Osteoblast (primary cell): ENCODE results near the gene RAPGEF1. TPM values are rescaled to one million over a fixed set of nuclear protein-coding genes. Genes with fewer than 3 reads are reported as not detected.

Experiments
- DNase-seq: peaks from one replicate; pipeline ENCODE4 v3.0.0; 2011; ENCODE audit warnings: low spot score, mixed read lengths; ENCODE audit not compliant: insufficient read length; ENCODE audit errors: missing footprints
- H2AFZ ChIP-seq: 2 replicates; pipeline ENCODE4 v1.6.0; 2011; ENCODE audit warnings: mild to moderate bottlenecking, low read length
- H3K27ac ChIP-seq: 2 replicates; pipeline ENCODE4 v1.5.1; 2011; ENCODE audit warnings: mild to moderate bottlenecking, low read depth, low read length, moderate library complexity
- H3K27me3 ChIP-seq: 2 replicates; pipeline ENCODE4 v1.6.0; 2012; ENCODE audit warnings: mild to moderate bottlenecking, control low read depth, inconsistent platforms, low read length, moderate library complexity; ENCODE audit not compliant: insufficient read depth
- H3K36me3 ChIP-seq: 2 replicates; pipeline ENCODE4 v1.5.1; 2011; ENCODE audit warnings: mild to moderate bottlenecking, low read length, control low read depth, moderate library complexity; ENCODE audit not compliant: insufficient read depth
- H3K4me1 ChIP-seq: 2 replicates; pipeline ENCODE4 v1.5.1; 2011; ENCODE audit warnings: mild to moderate bottlenecking, low read length, control low read depth, moderate library complexity; ENCODE audit not compliant: insufficient read depth
- H3K4me2 ChIP-seq: 2 replicates; pipeline ENCODE4 v1.6.0; 2011; ENCODE audit warnings: mild to moderate bottlenecking, low read length; ENCODE audit not compliant: insufficient read depth
- H3K4me3 ChIP-seq: fragments of 200-600 bp; sonication (generic); 3 replicates; pipeline ENCODE4 v1.5.1; 2012; ENCODE audit warnings: mild to moderate bottlenecking, low read length, inconsistent platforms; ENCODE audit not compliant: insufficient read depth
- H3K79me2 ChIP-seq: 2 replicates; pipeline ENCODE4 v1.6.0; 2012; ENCODE audit warnings: mild to moderate bottlenecking, low read length, control low read depth, inconsistent platforms; ENCODE audit not compliant: insufficient read depth
- H3K9me3 ChIP-seq: 2 replicates; pipeline ENCODE4 v1.5.1; 2011; ENCODE audit warnings: low read depth, low read length, control low read depth
- H4K20me1 ChIP-seq: 2 replicates; pipeline ENCODE4 v1.6.0; 2012; ENCODE audit warnings: mild to moderate bottlenecking, low read length, control low read depth; ENCODE audit not compliant: insufficient read depth
- total RNA-seq: library from RNA; depleted of rRNA; stranded (reverse); fragments of >200 nt; gene quantifications from 2 replicates; pipeline ENCODE4 v1.2.3, GENCODE V29; 2012
- TF ChIP-seq, protein P1 (sequence below): IDR thresholded peaks from 2 replicates; pipeline ENCODE4 v1.5.1; 2011; ENCODE audit warnings: mild to moderate bottlenecking, low read depth, low read length, moderate library complexity; ENCODE audit errors: extremely low read depth

RAPGEF1 gene
- total RNA-seq, 1 donor, result 34.7 TPM

DNA sequence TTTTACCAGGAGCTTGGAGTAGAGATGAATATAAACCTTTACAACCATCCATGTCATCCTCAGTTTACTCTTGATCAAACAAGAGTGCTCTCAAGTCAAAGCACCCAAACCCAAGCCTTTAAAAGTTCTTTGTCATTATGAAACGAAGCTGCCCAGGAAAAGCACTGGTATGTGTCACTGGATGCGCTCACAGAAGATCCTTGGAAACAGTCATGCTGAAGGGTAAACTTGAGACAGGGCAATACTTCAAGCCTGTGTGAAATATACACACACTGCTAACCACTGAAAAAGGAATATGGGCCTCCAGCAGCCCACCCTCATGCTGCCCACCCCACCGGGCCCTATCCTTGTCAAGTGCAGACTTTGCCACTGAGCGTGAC lies 110.1 kb downstream of the RAPGEF1 start:
- Histone ChIP-seq H3K4me2 (no peak overlapping the region), H3K79me2 (no peaks in the 10 kb centered on the region), H3K27ac (no peak overlapping the region), H3K9me3 (no peaks in the 10 kb centered on the region), H2AFZ (no peak overlapping the region), H4K20me1 (no peaks in the 10 kb centered on the region), H3K4me3 (no peak overlapping the region), H3K36me3 (peaks cover 4% of the 10 kb centered on the region), H3K4me1 (peaks cover 15% of the 10 kb centered on the region), H3K27me3 (no peaks in the 10 kb centered on the region)
- TF ChIP-seq, protein P1, sequence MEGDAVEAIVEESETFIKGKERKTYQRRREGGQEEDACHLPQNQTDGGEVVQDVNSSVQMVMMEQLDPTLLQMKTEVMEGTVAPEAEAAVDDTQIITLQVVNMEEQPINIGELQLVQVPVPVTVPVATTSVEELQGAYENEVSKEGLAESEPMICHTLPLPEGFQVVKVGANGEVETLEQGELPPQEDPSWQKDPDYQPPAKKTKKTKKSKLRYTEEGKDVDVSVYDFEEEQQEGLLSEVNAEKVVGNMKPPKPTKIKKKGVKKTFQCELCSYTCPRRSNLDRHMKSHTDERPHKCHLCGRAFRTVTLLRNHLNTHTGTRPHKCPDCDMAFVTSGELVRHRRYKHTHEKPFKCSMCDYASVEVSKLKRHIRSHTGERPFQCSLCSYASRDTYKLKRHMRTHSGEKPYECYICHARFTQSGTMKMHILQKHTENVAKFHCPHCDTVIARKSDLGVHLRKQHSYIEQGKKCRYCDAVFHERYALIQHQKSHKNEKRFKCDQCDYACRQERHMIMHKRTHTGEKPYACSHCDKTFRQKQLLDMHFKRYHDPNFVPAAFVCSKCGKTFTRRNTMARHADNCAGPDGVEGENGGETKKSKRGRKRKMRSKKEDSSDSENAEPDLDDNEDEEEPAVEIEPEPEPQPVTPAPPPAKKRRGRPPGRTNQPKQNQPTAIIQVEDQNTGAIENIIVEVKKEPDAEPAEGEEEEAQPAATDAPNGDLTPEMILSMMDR, result no peak
- DNase-seq, result no peak

DNA sequence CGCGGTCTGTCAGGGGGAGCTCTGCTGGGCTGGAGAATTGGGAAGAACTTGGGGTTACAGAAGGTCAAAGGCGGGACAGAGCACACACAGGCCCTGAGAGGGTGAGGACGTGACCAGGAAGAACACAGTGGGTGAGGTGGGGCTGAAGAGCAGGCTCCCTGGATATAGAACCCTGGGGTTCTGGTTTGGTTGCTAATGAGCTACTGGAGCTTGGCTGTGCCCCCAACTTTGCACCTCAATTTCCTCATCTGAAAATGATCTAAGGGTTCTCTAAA lies 110.7 kb downstream of the RAPGEF1 start:
- no peak overlapping the region for H3K4me3 ChIP-seq
- no peak overlapping the region for H3K27ac ChIP-seq
- H3K9me3 ChIP-seq, result no peaks in the 10 kb centered on the region
- H3K4me2 ChIP-seq, result no peak overlapping the region
- H4K20me1 ChIP-seq, result no peaks in the 10 kb centered on the region
- H2AFZ ChIP-seq, result no peak overlapping the region
- H3K4me1 ChIP-seq, result peaks cover 12% of the 10 kb centered on the region
- peaks cover 9% of the 10 kb centered on the region for H3K36me3 ChIP-seq
- TF ChIP-seq, protein P1, result no peak
- H3K27me3 ChIP-seq, result no peaks in the 10 kb centered on the region
- H3K79me2 ChIP-seq, result no peaks in the 10 kb centered on the region
- DNase-seq, result no peak

DNA sequence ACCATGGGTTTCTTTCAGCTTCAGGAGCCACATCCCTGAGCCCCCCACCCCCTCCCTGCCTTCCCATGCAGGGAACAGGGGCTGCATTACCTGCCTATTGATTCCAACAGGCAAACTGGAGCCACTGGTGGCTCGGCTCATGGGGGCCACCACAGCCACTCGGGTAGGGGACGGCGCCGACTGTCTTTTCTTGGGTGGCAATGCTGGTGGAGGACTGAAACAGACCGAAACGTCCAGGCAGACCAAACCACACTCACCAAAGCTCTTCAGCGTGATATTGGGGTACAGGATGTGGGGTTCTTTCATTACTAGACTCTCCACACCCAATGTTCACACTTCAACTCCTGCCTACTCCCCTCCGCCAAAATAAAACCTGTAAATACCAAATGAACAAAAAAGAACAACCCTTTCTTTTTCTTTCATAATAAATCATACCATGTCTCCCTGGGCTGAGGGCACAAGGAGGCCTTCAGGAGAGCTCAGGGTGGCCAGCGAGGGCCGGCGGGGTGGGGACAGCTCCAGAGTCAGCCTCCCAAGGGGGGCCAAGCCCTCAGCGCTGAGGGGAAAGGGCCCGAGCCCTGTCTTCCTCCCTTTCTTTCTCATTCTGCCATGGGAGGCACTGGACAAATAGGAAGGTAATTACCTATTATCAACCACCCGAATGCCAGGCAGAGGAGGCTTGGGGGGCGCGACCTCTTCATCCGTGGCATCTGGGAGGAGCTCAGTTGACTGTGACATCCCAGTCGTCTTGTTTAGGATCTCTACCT lies 111.2 kb downstream of the RAPGEF1 start:
- no peaks in the 10 kb centered on the region for H3K9me3 ChIP-seq
- H3K4me1 ChIP-seq, result peaks cover 12% of the 10 kb centered on the region
- H2AFZ ChIP-seq, result no peak overlapping the region
- no peaks in the 10 kb centered on the region for H4K20me1 ChIP-seq
- TF ChIP-seq, protein P1, result no peak
- H3K36me3 ChIP-seq, result peaks cover 12% of the 10 kb centered on the region
- no peak for DNase-seq
- peak overlapping the region; percentile 75 for H3K27ac ChIP-seq
- H3K27me3 ChIP-seq, result no peaks in the 10 kb centered on the region
- no peak overlapping the region for H3K4me3 ChIP-seq
- no peaks in the 10 kb centered on the region for H3K79me2 ChIP-seq
- H3K4me2 ChIP-seq, result no peak overlapping the region

DNA sequence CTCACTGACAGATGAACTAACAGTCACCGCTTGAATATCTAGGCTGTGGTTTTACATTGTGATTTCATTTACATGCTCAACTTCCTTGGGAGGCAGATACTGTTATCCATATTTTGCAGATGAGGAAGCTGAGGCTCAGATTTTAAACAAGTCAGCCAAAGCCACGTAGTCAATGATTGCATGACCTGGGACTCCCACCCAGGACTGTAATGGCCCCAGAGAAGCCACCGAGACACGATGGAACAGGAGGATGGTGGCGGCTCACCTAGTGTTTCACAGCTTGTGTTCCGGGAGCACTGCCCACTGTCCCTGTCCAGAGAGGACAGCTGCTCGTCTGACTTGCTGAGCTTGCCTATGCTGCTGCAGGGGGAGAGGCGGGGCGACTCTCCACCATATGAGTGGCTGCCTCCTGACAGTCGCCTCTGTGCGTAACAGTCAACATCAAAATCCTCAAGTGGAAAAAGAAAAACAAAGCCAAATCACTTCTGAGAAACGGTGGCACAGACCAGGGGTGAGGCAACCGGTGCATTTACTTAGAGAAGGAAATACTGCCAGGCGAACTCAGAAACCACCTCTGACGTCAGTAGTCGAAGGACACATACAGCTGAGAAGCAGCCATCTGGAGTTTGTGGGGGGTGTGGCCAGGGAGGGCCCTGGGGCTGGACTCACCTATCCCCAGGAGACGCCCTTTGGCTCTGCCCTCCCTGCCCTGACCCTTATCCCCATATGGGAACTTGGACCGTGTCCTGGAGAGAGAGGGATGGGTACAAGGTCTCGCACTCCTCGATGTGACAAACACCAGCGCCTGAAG lies 112.0 kb downstream of the RAPGEF1 start:
- Histone ChIP-seq H3K4me2 (no peak overlapping the region), H3K4me1 (peaks cover 12% of the 10 kb centered on the region), H3K27ac (peak overlapping the region; percentile 75), H3K9me3 (no peaks in the 10 kb centered on the region), H3K79me2 (no peaks in the 10 kb centered on the region), H3K27me3 (no peaks in the 10 kb centered on the region), H4K20me1 (no peaks in the 10 kb centered on the region), H2AFZ (peak overlapping the region; percentile 5), H3K36me3 (peaks cover 12% of the 10 kb centered on the region), H3K4me3 (no peak overlapping the region)
- TF ChIP-seq, protein P1, result no peak
- peak; percentile 94 for DNase-seq
